Natural killer cell (primary cell): ENCODE measurements around the gene HRCT1. TPM values are rescaled to one million over a fixed set of nuclear protein-coding genes. Genes with fewer than 3 reads are reported as not detected.
"Not testable (repeated sequence)": the region's sequence is repeated elsewhere in the genome, so short reads cannot be mapped to it uniquely, and the experiment has no call there.

Experiments
- ATAC-seq, 3 donors: fragments of 150-1000 bp in 2 of 3; fragments of 200-7000 bp in 1 of 3; cut with Tn5 transposase; 1 replicate in 1 of 3; 2 replicates in 2 of 3; pipeline ENCODE4 v1.10.0; 2021; ENCODE audit warnings: mild to moderate bottlenecking in 2 of 3, moderate library complexity in 2 of 3
- DNase-seq, 2 donors: peaks; one replicate each; pipeline versions ENCODE4 v3.0.0 to v3.0.0-alpha.2; 2013 to 2021; ENCODE audit warnings: mixed read lengths in 1 of 2
- H3K27ac ChIP-seq: one replicate; pipeline ENCODE4 v1.5.1; 2013; ENCODE audit warnings: mild to moderate bottlenecking, low read length
- H3K27me3 ChIP-seq: one replicate; pipeline ENCODE4 v1.6.1; 2013; ENCODE audit warnings: low read length; ENCODE audit not compliant: control insufficient read depth, insufficient read depth
- H3K36me3 ChIP-seq: one replicate; pipeline ENCODE4 v1.6.1; 2013; ENCODE audit warnings: low read length; ENCODE audit not compliant: control insufficient read depth, insufficient read depth
- H3K4me1 ChIP-seq: one replicate; pipeline ENCODE4 v1.6.1; 2013; ENCODE audit warnings: low read length; ENCODE audit not compliant: control insufficient read depth, insufficient read depth
- H3K4me3 ChIP-seq: one replicate; pipeline ENCODE4 v1.5.1; 2013; ENCODE audit warnings: low read length
- H3K9me3 ChIP-seq: one replicate; pipeline ENCODE4 v1.6.1; 2013; ENCODE audit warnings: low read length; ENCODE audit not compliant: control insufficient read depth, insufficient read depth
- H3K27ac Mint-ChIP-seq, 2 donors: one replicate each; pipeline ENCODE4 v1.8.0; 2022; ENCODE audit warnings: mild to moderate bottlenecking in 2 of 2, mixed read lengths in 2 of 2, moderate library complexity in 1 of 2
- H3K27me3 Mint-ChIP-seq, 2 donors: one replicate each; pipeline ENCODE4 v1.8.0; 2022; ENCODE audit warnings: low read depth in 2 of 2, mixed read lengths in 2 of 2
- H3K36me3 Mint-ChIP-seq: one replicate; pipeline ENCODE4 v1.8.0; 2022; ENCODE audit warnings: mixed read lengths
- H3K4me1 Mint-ChIP-seq, 2 donors: one replicate each; pipeline ENCODE4 v1.8.0; 2022; ENCODE audit warnings: mixed read lengths in 2 of 2
- H3K4me3 Mint-ChIP-seq: one replicate; pipeline ENCODE4 v1.8.0; 2022; ENCODE audit warnings: mild to moderate bottlenecking, moderate library complexity, mixed read lengths
- H3K9me3 Mint-ChIP-seq, 2 donors: one replicate each; pipeline ENCODE4 v1.8.0; 2022; ENCODE audit warnings: mixed read lengths in 2 of 2
- CTCF ChIP-seq: fragments of 200-600 bp; IDR thresholded peaks from one replicate; pipeline ENCODE4 v1.8.0; 2022; ENCODE audit warnings: antibody characterized with exemption
- WGBS: methylation state at CpG from one replicate; pipeline ENCODE4 v1.1.7; 2013; ENCODE audit warnings: missing lambda C conversion rate; ENCODE audit not compliant: insufficient coverage; 5-methylcytosine and 5-hydroxymethylcytosine counted together
- intact Hi-C: fragments of 100-400 bp; cut with micrococcal nuclease; formaldehyde crosslinking; loops from one replicate; pipeline ENCODE4 v1.14.2; 2022
- total RNA-seq, 4 donors: library from RNA; stranded (reverse); fragments of 120-200 nt in 1 of 4; gene quantifications; one replicate each; pipeline versions ENCODE4 v1.2.3 to v1.2.4, GENCODE V29; 2013 to 2022

The HRCT1 gene
- total RNA-seq, 3 donors from 2014 or later (not counting 1 experiment from before 2014, with no cell fraction given), result not detected

GRCh38 chr9:35892051-35892450 lies 14.0 kb upstream of the HRCT1 start:
- H3K36me3 Mint-ChIP-seq, result no peaks in the 10 kb centered on the region
- WGBS, result 94% methylated on average over 1 of the region's 1 CpG
- no peak overlapping the region for H3K27ac Mint-ChIP-seq
- no peaks in the 10 kb centered on the region for H3K4me1 Mint-ChIP-seq
- Histone ChIP-seq H3K4me3 (no peak overlapping the region), H3K4me1 (no peaks in the 10 kb centered on the region), H3K9me3 (no peaks in the 10 kb centered on the region), H3K27ac (no peak overlapping the region), H3K27me3 (peaks cover 4% of the 10 kb centered on the region), H3K36me3 (no peaks in the 10 kb centered on the region)
- H3K27me3 Mint-ChIP-seq, result peaks cover 19 to 30% of the 10 kb centered on the region in 2 donors
- no peak for DNase-seq
- no peak overlapping the region for H3K4me3 Mint-ChIP-seq
- intact Hi-C loops, result no loop called here
- TF ChIP-seq CTCF, result no peak
- no peak for ATAC-seq
- H3K9me3 Mint-ChIP-seq, result no peaks in the 10 kb centered on the region

GRCh38 chr9:35896570-35896969 lies 9.4 kb upstream of the HRCT1 start:
- Mint-ChIP-seq H3K36me3 (no peaks in the 10 kb centered on the region), H3K9me3 (no peaks in the 10 kb centered on the region), H3K4me3 (no peak overlapping the region), H3K4me1 (no peaks in the 10 kb centered on the region), H3K27ac (no peak overlapping the region), H3K27me3 (peaks cover 22 to 38% of the 10 kb centered on the region in 2 donors)
- no peak overlapping the region for H3K4me3 ChIP-seq
- intact Hi-C loops, result no loop called here
- H3K27me3 ChIP-seq, result peaks cover 7% of the 10 kb centered on the region
- no peaks in the 10 kb centered on the region for H3K4me1 ChIP-seq
- DNase-seq (no peak), ATAC-seq (no peak)
- no peaks in the 10 kb centered on the region for H3K36me3 ChIP-seq
- H3K27ac ChIP-seq, result no peak overlapping the region
- WGBS, result 100% methylated on average over 2 of the region's 2 CpGs
- no peak for TF ChIP-seq CTCF
- no peaks in the 10 kb centered on the region for H3K9me3 ChIP-seq

GRCh38 chr9:35897376-35898099 lies 8.5 kb upstream of the HRCT1 start:
- intact Hi-C loops, ATAC-seq, H3K9me3 Mint-ChIP-seq, DNase-seq, H3K4me3 ChIP-seq, H3K36me3 Mint-ChIP-seq, H3K9me3 ChIP-seq, H3K27me3 ChIP-seq, H3K27ac Mint-ChIP-seq, H3K4me3 Mint-ChIP-seq, H3K4me1 Mint-ChIP-seq, H3K4me1 ChIP-seq, H3K36me3 ChIP-seq, H3K27ac ChIP-seq: not testable (repeated sequence)
- WGBS, result 88% methylated on average over 7 of the region's 7 CpGs
- peaks cover 20 to 40% of the 10 kb centered on the region in 2 donors for H3K27me3 Mint-ChIP-seq

- no peaks in the 10 kb centered on the region for H3K4me1 Mint-ChIP-seq
- no peak overlapping the region for H3K27ac Mint-ChIP-seq
- Histone ChIP-seq H3K36me3 (no peaks in the 10 kb centered on the region), H3K27me3 (peaks cover 9% of the 10 kb centered on the region), H3K9me3 (no peaks in the 10 kb centered on the region), H3K27ac (no peak overlapping the region), H3K4me1 (no peaks in the 10 kb centered on the region), H3K4me3 (no peak overlapping the region)
- TF ChIP-seq CTCF, result no peak
- H3K36me3 Mint-ChIP-seq, result no peaks in the 10 kb centered on the region
- intact Hi-C loops, result no loop called here
- ATAC-seq, result no peak
- peaks cover 20 to 46% of the 10 kb centered on the region in 2 donors for H3K27me3 Mint-ChIP-seq
- no peak for DNase-seq
- H3K9me3 Mint-ChIP-seq, result no peaks in the 10 kb centered on the region
- H3K4me3 Mint-ChIP-seq, result no peak overlapping the region
These were observed 7.7 kb upstream of the HRCT1 start for GRCh38 chr9:35898337-35898736.
